Uterus (tissue), 4 donors: ENCODE measurements around the gene ZRANB3. TPM values are rescaled to one million over a fixed set of nuclear protein-coding genes. Genes with fewer than 3 reads are reported as not detected.

Experiments used
- DNase-seq, 2 donors: peaks; one replicate each; pipeline ENCODE4 v3.0.0-alpha.2; 2019 to 2020
- H3K27ac ChIP-seq, 2 donors: fragments of 200-600 bp; sonication (generic); 1 replicate in 1 of 2; 2 replicates in 1 of 2; pipeline ENCODE4 v1.5.1; 2016 to 2018
- H3K27me3 ChIP-seq, 2 donors: fragments of 200-600 bp; sonication (generic); one replicate each; pipeline ENCODE4 v1.5.1; 2018 to 2019; ENCODE audit warnings: control low read depth in 1 of 2
- H3K36me3 ChIP-seq, 2 donors: fragments of 200-600 bp; sonication (generic); one replicate each; pipeline ENCODE4 v1.5.1; 2019; ENCODE audit warnings: control low read depth in 1 of 2
- H3K4me1 ChIP-seq, 2 donors: fragments of 200-600 bp; sonication (generic); one replicate each; pipeline ENCODE4 v1.5.1; 2018 to 2019; ENCODE audit warnings: control low read depth in 1 of 2
- H3K4me3 ChIP-seq, 2 donors: fragments of 200-600 bp; sonication (generic); 1 replicate in 1 of 2; 2 replicates in 1 of 2; pipeline ENCODE4 v1.5.1; 2018 to 2019; ENCODE audit warnings: mild to moderate bottlenecking in 1 of 2
- H3K9me3 ChIP-seq, 2 donors: fragments of 200-600 bp; sonication (generic); one replicate each; pipeline ENCODE4 v1.5.1; 2019; ENCODE audit warnings: control low read depth in 1 of 2
- POLR2A ChIP-seq, 2 donors: fragments of 450-650 bp; IDR thresholded peaks; one replicate each; pipeline ENCODE4 v1.6.1; 2016; ENCODE audit warnings: antibody characterized with exemption in 2 of 2, mild to moderate bottlenecking in 1 of 2, moderate library complexity in 1 of 2
- intact Hi-C: fragments of 100-400 bp; cut with DNase I; formaldehyde crosslinking; loops from one replicate; pipeline ENCODE4 v1.15.1; 2023; ENCODE audit warnings: low total_unique reads
- total RNA-seq, 4 donors: library from RNA; depleted of rRNA in 3 of 4; stranded (reverse); fragments of >200 nt in 3 of 4; gene quantifications; one replicate each; pipeline versions ENCODE4 v1.1.0 to v1.2.4, GENCODE V29; 2014 to 2023
- TF ChIP-seq, protein P1 (sequence below), 4 experiments: fragments of 200-600 bp in 2 of 4; fragments of 450-650 bp in 2 of 4; sonication (generic) in 2 of 4; IDR thresholded peaks; one replicate each; pipeline ENCODE4 v1.5.1; 2016 to 2019; ENCODE audit warnings: antibody characterized with exemption in 4 of 4, mild to moderate bottlenecking in 2 of 4, moderate library complexity in 1 of 4
- donor health status: DM: yes; HTN: yes; CAD: no.

The ZRANB3 gene
- total RNA-seq, 4 donors from 2014 or later, result 1.8 to 24.3 (median 5.5) TPM

DNA sequence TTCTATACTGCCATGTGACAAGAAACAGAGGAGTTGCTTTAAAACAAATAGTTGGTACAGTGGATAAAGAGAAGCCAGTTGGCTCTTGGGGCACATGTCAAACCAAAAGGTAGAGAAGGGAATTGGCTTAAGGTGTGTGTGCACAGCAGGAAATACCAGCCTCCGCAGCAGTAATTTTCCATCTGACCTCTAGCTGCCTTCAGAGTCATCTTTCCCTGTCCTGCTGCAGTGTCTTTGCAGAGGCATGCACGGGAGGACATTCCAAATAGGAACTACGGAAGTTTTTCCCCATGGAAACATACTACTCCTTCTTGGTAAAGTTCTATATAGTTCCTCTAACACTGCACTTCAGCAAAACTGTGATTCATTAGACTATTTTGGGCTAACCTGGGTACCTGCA is 379.4 kb downstream of the ZRANB3 start:
- no peaks in the 10 kb centered on the region for H3K9me3 ChIP-seq
- H3K27ac ChIP-seq, result no peak overlapping the region
- no peaks in the 10 kb centered on the region for H3K27me3 ChIP-seq
- intact Hi-C loops, result no loop called here
- TF ChIP-seq, protein P1, sequence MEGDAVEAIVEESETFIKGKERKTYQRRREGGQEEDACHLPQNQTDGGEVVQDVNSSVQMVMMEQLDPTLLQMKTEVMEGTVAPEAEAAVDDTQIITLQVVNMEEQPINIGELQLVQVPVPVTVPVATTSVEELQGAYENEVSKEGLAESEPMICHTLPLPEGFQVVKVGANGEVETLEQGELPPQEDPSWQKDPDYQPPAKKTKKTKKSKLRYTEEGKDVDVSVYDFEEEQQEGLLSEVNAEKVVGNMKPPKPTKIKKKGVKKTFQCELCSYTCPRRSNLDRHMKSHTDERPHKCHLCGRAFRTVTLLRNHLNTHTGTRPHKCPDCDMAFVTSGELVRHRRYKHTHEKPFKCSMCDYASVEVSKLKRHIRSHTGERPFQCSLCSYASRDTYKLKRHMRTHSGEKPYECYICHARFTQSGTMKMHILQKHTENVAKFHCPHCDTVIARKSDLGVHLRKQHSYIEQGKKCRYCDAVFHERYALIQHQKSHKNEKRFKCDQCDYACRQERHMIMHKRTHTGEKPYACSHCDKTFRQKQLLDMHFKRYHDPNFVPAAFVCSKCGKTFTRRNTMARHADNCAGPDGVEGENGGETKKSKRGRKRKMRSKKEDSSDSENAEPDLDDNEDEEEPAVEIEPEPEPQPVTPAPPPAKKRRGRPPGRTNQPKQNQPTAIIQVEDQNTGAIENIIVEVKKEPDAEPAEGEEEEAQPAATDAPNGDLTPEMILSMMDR (IDR thresholded peaks at IDR 0.05), result no peak
- no peak for TF ChIP-seq POLR2A (IDR thresholded peaks at IDR 0.05)
- no peaks in the 10 kb centered on the region for H3K36me3 ChIP-seq
- H3K4me3 ChIP-seq, result no peak overlapping the region
- no peak for DNase-seq
- H3K4me1 ChIP-seq, result no peaks in the 10 kb centered on the region

DNA sequence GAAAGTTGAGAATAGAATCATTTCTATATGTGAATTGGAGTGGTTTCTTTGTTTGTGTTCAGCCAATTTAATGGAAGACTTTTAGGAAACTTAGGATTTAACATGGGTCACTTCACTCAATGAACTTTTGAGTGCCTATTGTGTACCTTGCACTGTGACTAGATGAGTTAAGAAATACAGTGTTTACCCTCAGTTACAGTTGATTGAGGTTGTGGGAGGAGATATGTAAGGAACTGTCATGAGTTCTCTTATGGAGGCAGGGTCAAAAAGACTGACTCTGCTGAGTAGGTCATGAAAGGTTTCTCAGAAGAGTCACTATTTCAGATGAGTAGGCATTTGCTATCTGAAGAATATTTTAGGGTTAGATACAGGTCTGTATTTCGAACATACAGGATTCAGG is 380.3 kb downstream of the ZRANB3 start:
- Histone ChIP-seq H3K27ac (no peak overlapping the region), H3K9me3 (no peaks in the 10 kb centered on the region), H3K4me1 (no peaks in the 10 kb centered on the region), H3K27me3 (no peaks in the 10 kb centered on the region), H3K36me3 (no peaks in the 10 kb centered on the region), H3K4me3 (no peak overlapping the region)
- no peak for DNase-seq
- no peak for TF ChIP-seq POLR2A (IDR thresholded peaks at IDR 0.05)
- TF ChIP-seq, protein P1 (IDR thresholded peaks at IDR 0.05), result no peak
- intact Hi-C loops, result no loop called here

DNA sequence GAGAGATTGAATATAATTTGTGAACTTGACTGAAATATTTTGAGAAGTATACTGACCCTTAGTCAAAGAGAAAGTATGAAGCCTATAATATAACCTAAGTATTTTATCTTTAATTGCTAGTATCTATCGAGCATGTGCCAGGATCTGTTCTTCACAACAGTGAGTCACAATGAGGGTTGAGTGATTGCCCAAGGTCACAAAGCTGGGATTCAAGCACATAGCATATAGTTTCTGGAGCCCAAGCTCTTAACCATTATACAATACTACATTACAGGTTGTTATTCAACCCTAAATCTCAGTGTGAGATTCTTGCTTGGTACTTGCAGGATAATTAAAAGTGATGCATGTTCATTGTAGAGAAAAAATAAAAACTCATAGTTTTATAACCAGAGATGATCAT is 381.8 kb downstream of the ZRANB3 start:
- Histone ChIP-seq H3K9me3 (no peaks in the 10 kb centered on the region), H3K4me1 (no peaks in the 10 kb centered on the region), H3K27ac (no peak overlapping the region), H3K4me3 (no peak overlapping the region), H3K27me3 (no peaks in the 10 kb centered on the region), H3K36me3 (no peaks in the 10 kb centered on the region)
- TF ChIP-seq POLR2A (IDR thresholded peaks at IDR 0.05), result no peak
- TF ChIP-seq, protein P1 (IDR thresholded peaks at IDR 0.05), result no peak
- intact Hi-C loops, result no loop called here
- no peak for DNase-seq

DNA sequence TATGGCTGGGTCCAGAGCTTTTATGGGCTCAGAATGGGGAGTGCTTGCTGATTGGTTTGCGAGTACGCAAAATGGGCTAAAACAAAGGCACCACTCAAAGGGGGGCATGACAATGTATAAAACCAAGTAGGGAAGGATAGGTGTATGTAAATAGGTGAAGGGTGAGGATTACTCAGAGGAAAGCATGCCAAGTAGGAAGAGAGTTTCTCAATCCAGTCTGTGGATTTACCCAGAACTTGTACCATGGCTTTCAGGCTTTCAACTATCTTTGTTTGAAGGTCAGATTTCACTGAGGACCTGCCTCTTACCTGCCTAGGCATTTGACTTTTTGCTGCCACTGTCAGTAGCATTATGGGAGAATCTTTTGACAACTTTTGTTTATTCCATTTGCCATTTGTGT is 386.7 kb downstream of the ZRANB3 start:
- intact Hi-C loops, result no loop called here
- no peak for DNase-seq

DNA sequence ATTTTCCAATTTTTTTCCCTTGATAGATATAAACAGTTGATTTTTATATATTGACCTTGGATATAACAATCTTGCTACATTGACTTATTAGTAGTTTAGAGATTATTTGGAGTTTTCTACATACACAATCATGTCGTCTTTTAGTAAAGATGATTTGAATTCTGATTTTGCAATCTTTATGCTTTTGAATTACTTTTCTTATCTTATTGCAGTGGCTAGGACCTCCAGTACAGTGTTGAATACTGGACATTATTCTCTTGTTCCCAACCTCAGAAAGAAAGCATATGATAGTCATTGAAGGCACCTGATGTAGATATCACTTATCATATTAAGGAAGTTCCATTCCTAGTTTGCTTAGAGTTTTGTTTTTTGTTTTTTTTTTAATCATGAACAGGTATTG is 388.7 kb downstream of the ZRANB3 start:
- H3K36me3 ChIP-seq, result no peaks in the 10 kb centered on the region

More for the DNA sequence above, 386.7 kb downstream of the ZRANB3 start:
- Histone ChIP-seq H3K27ac (no peak overlapping the region), H3K9me3 (peaks cover 0 to 4% of the 10 kb centered on the region in 2 donors), H3K36me3 (no peaks in the 10 kb centered on the region), H3K4me1 (no peaks in the 10 kb centered on the region), H3K27me3 (no peaks in the 10 kb centered on the region), H3K4me3 (no peak overlapping the region)
- TF ChIP-seq, protein P1 (IDR thresholded peaks at IDR 0.05), result no peak

More for the DNA sequence above, 388.7 kb downstream of the ZRANB3 start:
- H3K4me1 ChIP-seq, result no peaks in the 10 kb centered on the region
- H3K9me3 ChIP-seq, result peaks cover 0 to 4% of the 10 kb centered on the region in 2 donors
- no peak overlapping the region for H3K4me3 ChIP-seq
- intact Hi-C loops, result no loop called here
- no peak for DNase-seq
- no peaks in the 10 kb centered on the region for H3K27me3 ChIP-seq
- no peak for TF ChIP-seq POLR2A (IDR thresholded peaks at IDR 0.05)
- TF ChIP-seq, protein P1 (IDR thresholded peaks at IDR 0.05), result no peak
- no peak overlapping the region for H3K27ac ChIP-seq
